Stimulated activated CD8-positive, alpha-beta memory T cell treated with anti-CD3 and anti-CD28 coated beads, Interleukin-7, amount 100 ng/mL, for 4 hours (primary cell): ENCODE measurements around the gene PRKN.

Source experiments
- DNase-seq, 2 donors: peaks; one replicate each; pipeline ENCODE4 v3.0.0-alpha.2; 2020; ENCODE audit warnings: low read depth in 2 of 2

The PRKN gene

DNA sequence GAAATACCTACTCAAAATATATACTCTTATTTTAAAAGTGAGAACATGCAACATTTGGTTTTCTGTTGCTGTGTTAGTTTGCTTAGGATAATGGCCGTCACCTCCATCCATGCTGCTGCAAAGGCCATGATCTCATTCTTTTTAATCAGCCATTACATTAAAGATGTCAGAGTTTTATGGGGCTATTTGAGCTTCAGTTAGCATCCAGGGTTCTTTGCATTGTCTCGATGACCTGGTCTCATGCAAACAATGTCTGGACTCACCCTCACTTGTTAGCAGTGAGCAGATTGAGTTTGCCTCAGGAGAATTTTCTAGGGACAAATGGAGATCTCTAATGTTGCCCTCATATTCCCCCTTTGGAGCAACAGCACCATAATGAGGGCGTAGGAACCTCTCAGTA lies 995.0 kb downstream of the PRKN start:
- no peak for DNase-seq

DNA sequence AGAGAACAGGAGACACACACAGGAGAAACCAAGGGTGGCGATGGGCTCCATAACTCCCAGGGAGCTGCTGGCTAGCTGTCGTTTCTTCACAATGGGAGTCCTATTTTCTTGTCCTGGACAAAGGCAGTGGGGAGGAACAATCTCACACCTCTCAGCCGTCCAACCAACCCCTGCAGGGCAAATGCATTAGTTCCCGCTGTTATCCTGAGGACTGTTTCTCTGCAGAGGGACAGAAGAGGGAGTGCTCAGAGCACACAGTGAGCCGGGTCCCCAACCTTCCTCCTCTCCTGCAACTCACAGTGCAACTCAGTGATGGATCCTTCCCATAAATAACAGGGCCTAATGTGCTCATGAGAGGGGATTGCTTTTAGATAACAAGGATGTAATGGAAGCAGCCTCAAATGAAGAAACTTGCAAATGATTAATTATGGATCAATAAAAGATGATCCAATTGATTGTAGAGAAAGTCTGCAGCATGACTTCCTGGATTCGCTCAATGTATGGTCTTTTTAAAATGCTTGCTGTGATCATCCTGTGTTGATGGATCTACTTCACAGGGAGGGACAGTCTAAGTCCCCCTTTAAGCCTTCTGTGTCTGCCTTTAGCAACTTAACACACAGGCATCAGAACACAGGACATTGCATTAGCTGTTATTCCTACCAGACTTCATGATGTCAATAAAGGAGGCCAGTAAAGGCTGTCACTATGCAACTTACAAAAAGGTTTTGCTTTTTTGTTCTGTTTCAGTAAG lies 1000.3 kb downstream of the PRKN start:
- no peak for DNase-seq

DNA sequence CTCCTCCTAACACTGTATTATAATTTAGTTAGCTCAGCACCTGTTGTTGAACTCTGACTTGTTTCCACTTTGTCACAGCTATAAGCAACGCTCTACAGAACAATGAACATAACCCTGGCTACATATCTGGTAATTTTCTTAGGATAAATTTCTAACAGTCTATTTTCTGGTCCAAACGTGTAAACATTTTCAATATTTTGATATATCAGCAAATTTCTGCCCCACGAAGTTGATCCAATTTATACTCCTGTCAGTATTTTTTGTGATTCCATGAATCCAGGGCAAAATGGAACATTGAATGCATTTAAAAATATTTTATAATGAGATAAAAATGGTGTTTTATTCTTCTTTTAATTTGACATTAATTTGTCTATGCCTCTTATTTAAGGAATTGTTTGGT lies 1005.2 kb downstream of the PRKN start:
- DNase-seq: no peak

DNA sequence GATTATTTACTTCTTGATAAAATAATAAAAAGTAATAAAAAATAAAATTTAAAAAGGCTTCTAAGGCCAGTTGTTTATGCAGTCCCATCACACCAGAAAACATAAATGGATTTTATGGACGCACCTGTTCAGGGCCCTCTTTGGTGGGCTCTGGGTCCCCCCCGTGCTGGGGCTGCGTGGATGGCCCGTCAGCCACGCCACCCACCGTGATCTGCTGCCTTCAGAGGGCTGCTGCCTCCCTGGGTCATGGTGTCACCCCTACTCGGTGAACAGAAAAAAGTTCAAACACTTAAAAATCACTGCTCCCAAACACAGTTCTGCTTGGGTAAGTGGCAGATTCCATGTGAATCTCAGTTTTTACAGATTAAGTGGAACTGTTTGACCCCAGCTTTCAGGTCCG lies 1006.1 kb downstream of the PRKN start:
- DNase-seq: no peak

DNA sequence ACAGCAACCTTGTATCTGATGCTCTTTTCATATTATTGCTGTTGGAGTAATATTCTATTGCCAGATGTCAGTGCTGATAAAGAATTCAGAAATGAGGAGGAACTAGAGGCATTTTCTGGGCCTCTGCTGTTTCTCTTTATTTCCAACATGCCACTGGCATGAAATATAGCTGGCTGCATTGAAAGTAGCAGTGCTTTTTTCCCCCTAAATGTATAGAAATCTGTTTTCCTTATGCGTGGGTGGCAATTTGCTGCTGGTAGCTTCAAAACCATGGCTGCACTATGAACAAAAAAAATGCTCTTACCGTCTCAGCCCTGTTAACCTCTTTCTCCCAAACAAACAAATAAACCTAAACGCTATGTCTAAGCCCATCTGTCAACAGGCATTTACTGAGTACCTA lies 1011.4 kb downstream of the PRKN start:
- no peak for DNase-seq

DNA sequence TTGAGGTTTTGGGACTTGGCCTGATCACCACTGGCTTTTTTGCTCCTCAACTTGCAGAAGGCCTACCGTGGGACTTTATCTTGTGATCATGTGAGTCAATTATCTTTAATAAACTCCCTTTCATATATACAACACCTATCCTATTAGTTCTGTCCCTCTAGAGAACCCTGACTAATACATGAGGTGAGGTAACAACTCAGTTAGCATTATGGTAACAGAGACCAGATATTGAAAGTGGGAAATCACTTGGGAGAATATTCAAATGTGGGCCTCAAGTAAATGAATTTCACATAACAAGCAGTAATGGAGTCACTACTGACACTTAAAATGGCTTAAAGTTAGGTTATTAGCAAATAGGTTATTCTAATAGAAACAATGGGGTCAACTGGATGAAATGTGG lies 1015.6 kb downstream of the PRKN start:
- no peak for DNase-seq

DNA sequence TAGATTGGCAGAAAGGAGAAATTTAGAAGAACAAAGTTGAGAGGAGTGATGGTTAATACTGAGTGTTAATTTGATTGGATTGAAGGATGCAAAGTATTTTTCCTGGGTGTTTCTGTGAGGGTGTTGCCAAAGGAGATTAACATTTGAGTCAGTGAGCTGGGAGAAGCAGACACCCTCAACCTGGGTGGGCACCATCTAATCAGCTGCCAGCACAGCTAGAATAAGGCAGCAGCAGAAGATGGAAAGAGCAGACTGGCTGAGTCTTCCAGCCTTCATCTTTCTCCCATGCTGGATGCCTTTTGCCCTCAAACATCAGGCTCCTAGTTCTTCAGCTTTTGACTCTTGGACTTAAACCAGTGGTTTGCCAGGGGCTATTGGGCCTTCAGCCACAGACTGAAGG lies 1016.1 kb downstream of the PRKN start:
- DNase-seq: no peak

DNA sequence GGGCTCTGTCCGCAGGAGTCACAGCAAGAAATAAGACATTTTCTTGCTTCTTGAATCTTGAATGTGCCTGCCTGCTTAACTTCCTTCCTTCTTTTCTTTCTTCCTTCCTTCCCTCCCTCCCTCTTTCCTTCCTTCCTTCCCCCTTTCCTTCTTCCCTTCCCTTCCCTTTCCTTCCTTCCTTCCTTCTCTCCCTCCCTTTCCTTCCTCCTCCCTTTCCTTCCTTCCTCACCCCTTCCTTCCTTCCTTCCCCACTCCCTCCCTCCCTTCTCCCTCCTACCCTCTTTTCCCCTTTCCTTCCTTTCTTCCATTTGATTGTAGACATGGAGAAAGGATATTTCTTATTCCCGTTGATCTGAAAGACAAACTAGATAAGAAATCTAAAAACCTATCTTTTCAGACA lies 1016.9 kb downstream of the PRKN start:
- DNase-seq: no peak

DNA sequence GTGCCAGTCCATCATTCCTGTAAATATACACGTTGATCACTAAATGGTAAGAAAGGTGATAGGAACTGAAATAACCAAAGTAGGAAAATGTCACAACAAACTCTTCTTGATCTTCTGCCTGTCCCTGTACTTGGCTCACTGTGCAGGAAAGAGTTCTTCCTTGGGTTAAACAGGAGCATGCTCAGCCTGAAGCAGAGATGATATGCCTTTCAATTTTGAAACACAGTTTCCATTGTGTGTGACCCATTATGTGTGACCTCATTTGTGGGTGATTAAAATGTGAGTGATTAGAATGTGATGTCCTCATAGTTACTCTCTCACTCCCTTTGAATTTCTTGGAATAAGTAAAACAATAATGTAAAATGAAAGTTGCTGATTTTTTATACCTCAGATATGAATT lies 1026.5 kb downstream of the PRKN start:
- no peak for DNase-seq

DNA sequence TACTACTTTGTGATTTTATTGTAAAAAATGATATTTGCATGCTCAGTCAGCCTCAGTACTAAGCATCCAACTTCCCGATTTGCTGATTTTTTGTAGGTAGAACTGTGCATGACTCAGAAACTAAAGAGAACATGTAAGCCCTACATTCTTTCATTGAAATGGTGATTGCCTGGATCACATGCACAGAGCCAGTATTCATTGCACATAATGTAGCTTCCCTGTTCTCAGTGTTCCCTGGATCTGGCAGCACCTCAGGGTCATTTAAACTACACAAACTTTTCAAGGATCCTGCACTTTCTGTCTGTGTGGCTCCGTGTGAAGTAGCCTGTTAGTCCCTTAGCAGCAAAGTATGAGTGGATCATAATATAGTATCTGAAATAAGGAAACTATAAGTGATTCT lies 1030.8 kb downstream of the PRKN start:
- DNase-seq: no peak

DNA sequence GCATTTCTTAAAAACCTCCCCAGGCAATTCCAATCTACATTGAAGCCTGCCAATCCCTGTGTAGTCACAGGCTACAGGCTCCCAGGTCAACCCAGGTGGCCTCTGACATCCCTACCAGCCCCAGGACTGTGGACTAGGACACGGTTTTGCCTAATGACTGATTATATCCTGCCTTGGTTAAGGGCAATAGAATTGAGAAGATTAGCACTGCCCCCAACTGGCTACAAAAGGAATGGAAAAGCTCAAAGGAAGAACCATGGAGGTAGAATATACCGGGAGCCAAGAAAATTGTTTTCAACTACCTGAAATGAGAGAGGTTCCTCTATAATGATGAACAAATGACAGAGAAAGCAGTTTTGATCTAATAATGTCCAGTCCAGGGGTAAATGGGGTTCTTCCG lies 1032.6 kb downstream of the PRKN start:
- no peak for DNase-seq

DNA sequence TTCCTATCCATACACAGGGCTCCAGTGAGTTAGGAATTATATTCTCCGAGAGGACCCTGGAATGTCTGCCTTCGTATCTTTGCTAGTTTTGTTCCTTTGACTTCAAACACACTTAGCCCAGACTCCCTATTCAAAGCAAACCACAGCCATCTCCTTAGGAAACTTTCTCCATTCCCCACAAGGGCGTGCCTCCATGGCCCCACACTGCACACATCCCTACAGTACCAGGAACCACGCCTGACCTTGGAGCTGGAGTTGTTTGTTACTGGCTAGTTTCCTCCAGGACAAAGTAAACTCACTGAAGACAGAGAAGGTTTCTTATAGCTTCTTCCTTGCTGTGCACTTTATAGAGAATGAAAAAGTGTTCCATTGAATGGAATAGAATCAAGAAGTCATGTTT lies 1040.9 kb downstream of the PRKN start:
- DNase-seq: no peak

DNA sequence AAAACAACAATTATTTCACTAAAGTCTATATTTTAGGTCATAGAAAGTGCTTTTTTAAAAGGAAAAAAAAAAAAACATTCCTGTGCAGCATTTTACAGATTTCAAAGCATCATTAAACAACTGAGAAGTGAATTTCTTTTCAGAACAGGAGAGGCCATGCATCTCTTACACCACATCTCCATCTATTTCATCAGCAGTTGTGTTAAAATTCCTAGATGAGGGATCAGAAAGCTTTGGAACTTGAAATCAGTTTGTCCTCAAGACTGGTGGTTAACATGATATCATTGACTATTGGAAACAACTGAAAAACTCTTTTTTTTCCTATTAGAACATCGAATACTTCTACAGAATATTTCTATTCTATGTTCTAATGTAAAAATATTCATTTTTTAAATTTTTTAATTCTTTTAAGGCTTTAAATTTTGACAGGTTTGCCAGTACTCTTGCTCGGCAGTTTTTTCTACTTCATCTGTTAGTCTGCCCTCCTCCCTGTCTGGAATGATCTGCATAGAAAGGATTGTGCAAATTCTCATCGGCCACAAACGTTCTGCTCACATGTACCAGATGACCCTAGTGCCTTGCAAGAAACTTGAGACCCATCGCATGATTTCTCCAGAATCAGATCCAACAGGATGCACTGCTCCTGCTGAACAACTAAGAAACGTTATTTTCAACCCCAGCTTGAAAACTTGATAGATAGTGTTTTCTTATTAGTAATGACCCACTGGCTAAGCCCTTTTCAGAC lies 1042.7 kb downstream of the PRKN start:
- no peak for DNase-seq

DNA sequence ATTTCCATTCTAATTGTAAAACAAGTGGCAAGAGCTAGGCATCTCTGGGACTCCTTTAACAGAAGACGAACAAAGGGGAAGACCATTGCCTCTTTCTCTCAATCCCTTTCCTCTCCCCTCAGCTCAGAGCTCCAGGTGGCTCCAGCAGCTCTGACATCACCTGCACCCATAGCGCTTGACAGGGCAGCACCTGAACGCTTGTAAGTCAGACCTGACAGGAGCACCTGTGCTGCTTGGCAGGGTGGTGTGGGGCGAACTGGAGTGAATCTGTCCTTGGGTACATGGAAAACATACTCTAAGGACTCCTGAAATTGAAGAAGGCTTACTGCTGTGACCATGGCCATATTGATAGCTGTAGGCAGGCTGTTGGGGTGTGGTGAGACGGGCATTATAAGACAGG lies 1044.2 kb downstream of the PRKN start:
- DNase-seq: no peak

DNA sequence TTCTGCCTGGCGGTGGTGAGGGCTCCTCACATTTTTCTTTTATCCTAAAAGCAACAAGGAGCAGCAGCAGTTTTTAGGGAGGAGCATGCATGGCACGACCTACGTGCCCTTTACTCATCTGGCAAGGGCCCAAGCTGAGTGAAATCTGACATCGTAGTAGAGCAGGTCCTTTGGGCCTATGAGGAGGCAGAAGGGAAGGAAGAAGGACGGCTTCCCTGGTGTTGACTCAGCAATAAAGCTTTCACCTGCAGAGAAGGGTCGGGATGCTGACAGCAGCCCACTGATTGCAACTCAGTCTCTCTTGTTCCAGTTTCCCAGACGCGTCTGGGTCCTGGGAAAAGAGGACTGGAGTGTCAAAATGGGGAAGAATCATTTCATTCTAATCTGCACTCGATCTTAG lies 1044.6 kb downstream of the PRKN start:
- DNase-seq: no peak

DNA sequence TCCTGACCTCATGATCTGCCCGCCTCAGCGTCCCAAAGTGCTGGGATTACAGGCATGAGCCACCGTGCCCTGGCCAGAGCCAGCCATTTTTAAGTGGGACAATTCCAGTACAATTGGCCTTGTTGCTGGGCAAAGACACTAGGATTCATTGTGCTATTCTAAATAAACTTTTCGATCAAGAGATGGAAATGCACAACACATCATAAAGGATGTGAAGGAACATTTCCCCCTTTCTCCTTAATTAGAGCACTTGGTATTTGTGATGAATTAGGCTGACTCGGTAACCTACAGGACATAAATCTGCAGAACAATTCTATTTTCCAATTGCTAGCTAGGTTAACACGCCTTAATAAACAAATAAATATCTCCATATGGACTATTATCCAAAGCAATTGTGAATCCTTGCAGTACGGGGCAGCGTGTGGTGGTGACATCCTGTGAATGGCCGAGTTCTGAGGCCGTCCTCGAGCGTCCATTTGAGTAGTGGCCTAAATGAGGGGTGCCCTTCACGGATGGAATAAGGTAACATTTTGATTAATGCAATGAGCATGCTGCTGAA lies 1047.5 kb downstream of the PRKN start:
- no peak for DNase-seq

DNA sequence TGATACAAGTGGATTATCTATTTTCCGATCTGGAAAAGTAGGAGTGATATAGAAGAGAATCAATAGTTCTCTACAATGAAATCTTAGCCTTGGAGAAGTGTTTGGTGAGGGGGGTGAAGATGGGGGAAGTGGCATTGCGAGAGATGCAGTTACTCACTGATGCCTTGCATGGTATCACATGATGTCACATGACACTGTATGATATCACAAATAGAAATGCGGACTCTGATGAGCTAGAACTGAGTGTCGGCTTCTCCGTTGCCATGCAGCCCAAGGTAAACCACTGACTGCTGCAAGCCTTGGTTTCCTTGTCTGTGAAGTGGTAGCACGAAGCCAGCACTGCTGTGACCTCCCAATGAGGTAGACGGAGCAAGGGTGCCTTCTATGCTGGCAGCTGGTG lies 1050.4 kb downstream of the PRKN start:
- DNase-seq: no peak

DNA sequence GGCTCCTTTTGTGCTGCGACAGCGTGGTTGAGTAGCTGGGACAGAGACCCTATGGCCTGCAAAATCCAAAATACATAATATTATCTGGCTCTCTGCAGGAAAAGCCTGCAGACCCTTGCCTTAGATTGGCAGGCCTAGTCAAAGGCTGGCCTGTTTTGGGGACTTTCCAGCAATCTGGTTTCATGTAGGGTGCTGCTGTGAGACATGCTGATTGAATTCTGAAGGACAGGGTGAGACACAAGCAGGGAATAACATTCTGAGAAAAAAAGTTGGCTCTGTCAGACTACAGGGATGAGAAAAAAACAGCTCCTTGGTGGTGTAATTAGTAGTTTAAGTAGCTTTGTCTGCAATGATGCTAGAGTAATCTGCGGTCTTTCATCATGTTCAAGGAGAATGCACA lies 1051.0 kb downstream of the PRKN start:
- no peak for DNase-seq

DNA sequence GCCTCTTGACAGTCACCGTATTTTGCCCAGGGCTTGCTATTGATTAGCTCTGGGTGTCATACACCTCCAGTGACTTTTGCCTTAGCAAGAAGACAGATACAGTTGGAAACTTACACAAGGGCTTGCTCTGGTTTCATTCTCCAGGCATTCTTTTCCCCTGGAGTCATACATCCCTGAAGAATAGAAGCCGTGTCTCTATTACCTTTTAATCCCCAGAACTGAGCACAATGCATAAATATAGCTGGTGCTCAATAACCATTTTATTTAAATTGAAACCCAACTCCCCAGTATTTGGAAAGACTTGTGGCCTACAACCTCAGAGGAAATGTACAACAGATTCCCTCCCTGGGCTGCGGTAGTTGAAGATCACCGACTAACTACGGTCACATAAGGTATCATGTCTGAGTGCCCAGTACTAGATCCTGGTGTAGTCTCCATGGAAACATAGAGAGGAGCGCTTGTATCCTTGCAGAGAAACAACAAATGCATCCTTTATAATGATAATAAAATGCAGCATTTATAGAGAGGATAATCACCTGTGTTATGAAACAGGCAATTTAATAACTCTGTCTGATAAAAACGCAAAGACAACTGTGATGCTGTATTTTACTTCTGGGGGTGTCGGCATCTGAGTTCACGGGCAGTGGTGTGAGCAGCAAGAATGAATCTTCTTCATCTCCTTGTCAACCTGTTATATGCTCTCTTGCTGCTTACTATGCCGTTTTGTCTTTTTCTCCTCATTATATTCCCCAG lies 1052.5 kb downstream of the PRKN start:
- no peak for DNase-seq

DNA sequence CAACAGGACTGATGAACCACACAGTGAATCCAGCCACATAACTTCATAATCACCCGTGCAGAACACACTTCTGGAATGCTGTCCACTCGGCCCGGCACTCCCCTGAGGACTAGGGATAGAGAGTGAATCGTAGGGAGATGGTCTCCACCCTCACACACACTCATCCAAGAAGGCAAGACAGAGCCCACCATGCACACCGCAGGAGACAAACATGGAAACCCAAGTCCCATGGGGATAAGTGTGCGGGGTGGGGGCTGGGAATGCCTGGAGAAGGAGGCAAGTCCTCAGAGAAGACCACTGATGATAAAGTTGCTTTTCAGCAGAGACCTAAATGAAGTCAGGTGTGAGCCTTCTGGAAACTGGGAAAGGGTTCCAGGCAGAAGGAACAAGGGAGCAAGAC lies 1054.5 kb downstream of the PRKN start:
- DNase-seq: no peak

DNA sequence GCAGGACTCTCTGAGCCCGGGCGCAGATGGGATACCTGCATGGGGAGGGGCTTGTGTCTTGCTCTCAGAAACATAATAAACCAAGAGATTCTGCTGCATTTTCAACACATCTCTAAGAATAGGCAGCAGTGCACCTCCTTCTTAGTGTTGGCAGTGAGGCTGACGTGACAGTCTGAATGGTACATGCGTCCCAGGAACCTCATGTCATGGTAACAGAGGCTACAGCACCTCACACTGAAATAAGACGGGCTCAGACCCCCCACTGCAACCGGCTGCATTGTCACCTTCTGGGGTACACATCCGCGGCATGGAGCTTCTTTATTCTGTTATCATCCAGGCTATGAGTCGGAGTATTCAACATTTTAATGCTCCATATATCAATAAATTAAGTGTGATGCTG lies 1056.4 kb downstream of the PRKN start:
- DNase-seq: no peak

DNA sequence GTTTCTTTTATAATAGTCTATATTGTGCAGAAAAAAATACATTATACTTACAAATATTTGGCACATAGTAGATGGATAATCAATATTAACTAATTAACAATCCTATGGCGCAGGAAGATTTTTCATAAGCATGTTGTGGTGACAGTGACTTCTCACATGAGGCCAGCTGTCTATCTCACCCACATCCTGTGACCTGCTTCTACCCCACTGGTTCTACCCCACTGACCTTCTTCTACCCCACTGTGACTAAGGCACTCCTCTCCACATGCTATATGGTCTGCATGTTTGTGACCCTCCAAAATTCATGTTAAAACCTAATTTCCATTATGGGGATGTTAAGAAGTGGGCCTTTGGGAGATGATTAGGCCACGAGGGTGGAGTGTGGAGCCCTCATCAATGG lies 1058.9 kb downstream of the PRKN start:
- DNase-seq: no peak

DNA sequence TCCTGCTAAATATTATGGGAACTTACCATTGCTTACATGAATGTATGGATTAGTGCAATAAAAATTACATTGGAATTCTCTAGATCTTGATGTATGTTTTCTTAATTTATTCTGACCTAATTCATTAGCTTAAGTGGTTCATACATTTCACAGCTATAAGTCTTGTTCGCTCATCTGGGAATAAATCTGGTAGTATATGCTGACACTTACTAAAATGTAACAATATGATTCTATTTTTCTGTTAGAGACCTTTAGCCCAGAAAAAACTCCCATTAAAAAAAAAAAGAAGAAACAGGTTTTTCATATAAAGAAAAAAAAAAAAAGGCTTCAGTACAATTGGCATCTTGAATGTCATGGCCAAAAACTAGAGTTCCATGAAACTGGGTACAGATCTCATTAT lies 1059.6 kb downstream of the PRKN start:
- DNase-seq: no peak
